GM19023 (cell line): ENCODE measurements around the gene CEP170.

Source experiments
- ATAC-seq: cut with Tn5 transposase; IDR thresholded peaks from one replicate; pipeline ENCODE4 v1.9.1; 2021; ENCODE audit warnings: mild to moderate bottlenecking, moderate library complexity; ENCODE audit not compliant: unreplicated experiment

Gene CEP170

DNA sequence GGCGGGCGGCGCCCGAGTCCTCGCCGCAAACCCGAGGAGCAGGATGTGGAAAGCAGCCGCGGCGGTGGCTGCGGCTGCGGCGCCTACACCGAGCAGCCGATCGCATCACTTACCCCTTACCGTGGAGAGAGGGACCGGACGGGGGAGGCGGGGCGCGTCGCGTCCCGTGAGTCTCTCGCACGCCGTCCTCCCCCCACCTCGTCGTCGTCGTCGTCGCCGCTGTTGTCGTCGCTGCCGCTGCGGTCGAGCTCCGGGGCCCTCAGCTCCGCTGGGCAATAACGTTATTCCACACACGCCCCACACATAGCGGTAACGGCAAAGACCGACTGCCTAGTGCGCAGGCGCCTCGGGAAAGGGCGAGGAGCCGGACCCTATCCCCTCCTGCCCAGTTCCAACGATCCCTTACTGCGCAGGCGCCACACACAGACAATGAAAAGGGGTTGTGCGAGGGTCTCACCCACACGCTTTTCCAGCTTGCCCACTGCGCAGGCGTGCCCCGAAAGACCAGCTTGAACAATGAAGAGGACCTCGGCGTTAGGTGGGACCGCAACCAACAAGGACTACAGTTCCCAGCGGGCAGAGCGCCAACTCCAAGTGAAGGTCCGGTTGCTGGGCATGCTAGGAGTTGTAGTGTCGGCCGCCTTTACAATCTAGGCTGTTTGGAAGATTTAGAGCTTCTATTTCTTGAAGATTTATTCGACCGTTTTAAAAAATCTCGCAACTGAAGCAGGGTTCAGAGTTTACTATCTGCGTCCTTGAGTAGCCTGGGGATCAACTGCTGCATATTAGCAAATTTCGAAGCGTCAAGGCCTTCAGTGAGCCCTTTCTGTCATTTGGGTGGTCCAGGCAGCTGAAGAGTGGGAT lies at the start of gene CEP170:
Gene CEP170 (minus strand): TSS at position 355 of the 864 bp plus-strand sequence. CDS start 30,001 bp downstream, outside the sequence.
- peak; percentile 63 for ATAC-seq

DNA sequence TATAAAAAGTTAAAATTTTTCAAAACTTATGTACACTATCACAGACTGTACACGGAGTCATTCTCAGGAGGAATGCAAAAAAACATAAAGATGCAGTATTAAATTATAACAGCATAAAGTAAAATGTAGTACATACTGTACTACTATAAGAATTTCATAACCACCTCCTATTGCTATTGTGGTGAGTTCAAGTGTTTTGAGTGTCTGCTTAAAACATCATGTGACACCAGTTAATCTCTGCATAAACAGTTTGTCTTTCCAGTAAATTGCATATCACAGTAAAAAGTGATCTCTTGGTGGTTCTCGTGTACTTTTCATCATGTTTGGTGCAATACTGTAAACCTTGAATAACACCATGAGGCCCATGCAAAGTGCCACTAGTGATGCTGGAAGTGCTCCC lies 46.0 kb upstream of the CEP170 start:
- no peak for ATAC-seq

DNA sequence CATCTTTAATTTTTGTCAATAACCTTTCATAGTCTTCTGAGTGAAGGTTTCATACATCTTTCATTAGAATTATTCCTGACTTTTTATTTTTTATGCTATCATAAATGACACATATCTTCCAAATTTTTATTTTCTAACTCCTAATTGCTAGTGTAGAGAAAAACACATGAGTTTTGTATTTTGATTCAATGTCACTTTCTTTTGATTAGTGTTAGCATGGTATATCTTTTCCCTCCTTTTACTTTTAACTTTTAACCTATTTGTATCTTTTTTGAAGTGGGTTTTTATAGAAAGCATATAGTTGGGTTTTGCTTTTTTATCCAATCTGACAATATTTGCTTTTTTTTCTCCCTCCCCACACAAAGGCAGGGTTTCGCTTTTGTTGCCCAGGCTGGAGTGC lies 44.0 kb upstream of the CEP170 start:
- no peak for ATAC-seq

DNA sequence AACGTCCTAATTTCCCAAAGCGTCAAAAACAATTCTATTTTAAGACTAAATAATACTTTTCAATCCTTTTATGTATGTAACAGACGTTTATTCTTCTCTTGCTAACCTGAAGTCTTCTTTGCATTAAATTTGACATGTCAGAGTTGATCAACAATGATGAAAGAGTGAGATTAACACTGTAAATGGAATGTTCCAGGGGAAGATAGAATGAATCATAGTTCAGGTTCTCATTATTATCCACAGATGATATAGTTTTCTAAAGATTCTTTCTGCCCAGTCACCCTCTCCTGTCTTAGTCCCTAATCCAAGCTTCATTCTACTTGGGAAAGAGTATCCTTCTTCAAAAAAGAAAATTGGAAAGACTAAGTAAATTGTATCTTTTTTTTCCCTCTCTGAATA lies 39.6 kb upstream of the CEP170 start:
- ATAC-seq = no peak

DNA sequence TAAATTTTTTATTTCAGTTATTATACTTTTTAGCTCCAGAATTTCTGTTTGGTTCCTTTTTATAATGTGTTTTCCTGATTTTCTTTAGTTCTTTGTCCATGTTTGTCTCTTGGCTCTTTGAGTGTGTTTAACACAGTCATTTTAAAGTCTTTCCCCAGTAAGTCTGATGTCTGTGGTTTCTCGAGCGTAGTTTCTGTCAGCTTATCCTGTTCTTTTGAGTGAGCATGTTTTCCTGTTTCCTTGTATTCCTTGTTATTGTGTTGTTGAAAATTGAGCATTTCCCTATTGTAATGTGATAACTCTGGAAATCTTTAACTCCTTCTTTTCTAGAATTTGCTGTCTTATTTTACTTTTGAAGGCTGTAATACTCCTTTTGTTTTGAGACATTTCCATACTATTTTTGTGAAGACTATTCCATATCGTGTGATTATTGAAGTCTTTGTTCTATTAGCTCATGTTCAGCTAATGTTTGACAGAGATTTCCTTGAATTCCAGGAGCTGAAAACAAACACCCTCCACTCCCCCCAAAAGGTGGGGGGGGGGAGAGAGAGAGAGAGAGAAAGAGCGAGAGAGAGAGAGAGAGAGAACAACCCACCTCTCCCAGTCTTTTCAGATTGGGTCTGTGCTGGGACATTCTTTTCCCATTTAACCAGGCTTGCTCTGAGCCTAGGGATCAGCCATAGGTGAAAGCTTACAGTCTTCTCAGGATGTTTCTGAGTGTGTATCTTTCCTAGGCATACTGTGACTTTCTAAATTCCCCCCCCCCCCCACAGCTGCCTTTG lies 39.1 kb upstream of the CEP170 start:
- no peak for ATAC-seq

DNA sequence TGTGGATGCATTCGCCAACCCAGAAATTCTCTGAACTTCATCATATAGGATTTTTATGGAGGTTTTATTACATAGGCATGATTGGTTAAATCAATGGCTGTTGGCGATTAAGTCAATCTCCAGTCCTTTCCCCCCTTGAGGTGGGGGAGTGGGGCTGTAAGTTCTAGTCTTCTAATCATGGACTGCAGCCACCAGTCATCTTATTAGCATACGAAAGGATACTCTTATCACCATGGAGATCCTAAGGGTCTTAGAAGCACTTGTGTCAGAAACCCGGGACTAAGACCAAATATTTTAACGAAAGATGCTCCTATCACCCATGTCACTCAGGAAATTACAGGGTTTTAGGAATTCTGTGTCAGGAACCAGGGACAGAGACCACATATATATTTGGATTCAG lies 37.0 kb upstream of the CEP170 start:
- no peak for ATAC-seq

DNA sequence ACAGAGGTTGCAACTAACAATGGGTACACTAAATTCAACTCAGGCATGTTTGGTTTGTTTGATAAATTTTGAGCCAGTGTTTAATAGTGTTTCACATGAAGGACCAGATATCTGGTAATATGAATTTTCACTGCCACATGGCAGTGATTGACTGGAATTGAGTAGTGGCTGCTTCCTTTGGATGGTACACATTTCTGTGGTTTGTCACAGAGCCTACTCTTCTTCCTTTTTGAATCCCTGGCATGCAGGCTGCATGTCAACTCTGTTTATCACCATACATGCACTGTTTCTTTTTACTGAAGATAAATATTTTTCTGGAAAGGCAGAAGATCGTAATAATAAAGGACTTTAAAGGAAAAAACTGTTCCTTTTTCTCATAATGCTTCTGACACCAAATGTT lies 36.2 kb upstream of the CEP170 start:
- ATAC-seq = no peak

DNA sequence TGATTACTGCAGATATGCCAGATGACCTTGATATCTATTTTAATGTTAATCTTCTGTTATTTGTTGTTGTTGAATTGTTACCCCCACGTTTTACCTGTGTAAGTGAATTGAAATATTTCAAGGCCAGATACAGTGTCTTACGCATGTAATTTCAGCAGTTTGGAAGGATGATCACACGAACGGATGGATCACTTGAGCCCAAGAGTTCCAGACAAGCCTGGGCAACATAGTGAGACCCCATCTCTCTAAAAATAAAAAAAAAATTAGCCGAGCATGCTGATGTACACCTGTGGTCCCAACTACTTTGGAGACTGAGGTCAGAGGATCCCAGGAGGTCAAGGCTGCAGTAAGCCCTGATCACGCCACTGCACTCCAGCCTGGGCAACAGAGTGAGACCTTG lies 33.0 kb upstream of the CEP170 start:
- no peak for ATAC-seq

DNA sequence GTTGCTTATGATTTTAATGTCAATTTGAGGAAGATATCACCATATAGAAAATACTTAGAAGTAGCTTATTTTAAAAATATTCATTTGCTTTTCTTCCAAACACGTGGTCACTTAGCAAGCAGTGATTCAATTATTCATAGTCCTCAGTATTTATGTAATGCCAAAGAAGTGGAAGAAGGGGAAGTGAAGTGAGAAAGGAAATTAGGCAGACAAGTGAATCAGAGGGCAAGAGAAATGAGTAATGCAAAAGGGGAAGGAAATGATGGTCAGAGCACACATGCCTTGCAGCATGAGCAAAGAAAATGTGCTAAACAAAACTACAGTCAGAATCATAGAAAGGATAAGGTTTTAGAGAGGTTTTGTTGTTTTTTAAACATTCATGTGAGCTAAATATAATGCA lies 32.6 kb upstream of the CEP170 start:
- peak; percentile 90 for ATAC-seq

DNA sequence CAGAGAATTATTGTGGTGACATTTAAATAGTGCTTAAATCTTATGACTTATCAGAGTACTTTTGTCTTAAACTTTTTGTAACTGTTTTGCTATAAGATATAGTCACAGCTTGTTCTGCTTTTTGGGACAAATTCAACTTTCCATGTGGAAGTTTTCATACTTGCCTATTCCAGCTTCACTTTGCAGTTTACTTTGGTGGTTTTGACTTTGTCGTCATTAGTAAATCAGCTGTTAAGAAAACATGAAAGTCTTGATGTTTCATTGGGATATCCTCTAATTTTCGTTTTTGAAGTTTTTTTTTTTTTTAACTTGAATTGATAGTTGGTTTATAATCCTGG lies 32.0 kb upstream of the CEP170 start:
- no peak for ATAC-seq

DNA sequence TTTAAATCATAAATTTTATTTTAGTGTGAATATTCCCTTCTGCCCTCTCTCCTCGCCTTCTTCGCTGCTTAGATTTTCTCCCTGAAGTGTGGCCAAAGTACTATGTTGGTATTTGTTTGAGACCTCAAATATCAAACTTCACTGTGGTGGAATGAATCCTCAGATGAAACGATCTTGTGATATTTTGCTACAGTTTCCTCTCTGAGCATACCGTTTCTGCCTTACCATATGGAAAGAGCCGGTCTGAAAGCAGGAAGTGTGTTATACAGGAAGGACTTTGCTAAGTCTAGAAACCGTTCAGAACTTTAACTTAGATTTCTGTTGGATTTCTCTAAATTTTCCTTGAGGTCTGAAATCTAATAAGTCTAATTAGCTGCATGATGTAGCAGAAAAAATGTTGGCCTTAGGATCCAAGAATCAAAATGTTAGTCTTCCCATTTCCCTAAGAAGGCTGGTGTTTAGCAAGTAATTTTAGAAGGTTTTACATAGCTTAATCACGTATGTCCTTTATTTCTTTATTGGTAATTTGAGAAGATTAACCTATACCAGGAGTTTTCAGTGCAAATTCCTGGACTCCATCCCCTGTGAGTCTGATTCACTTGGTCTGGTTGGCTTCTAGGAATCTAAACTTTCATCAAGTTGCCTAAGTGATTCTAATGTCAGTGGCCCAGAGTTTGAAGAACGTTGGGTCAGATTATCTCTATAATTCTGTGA lies 31.5 kb upstream of the CEP170 start:
- no peak for ATAC-seq

DNA sequence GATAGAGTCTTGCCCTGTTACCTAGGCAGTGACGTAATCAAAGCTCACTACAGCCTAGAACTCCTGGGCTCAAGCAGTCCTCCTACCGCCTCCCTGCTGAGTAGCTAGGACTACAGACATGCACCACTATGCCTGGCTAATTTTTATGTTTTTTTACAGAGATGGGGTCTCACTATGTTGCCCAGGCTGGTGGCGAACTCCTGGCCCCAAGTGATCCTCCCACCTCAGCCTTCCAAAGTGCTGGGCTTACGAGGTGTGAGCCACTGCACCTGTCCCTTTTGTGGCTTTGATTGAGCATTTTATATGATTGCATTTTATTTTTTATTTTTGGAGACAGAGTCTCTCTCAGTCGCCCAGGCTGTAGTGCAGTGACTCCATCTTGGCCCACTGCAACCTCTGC lies 26.6 kb upstream of the CEP170 start:
- ATAC-seq = no peak

DNA sequence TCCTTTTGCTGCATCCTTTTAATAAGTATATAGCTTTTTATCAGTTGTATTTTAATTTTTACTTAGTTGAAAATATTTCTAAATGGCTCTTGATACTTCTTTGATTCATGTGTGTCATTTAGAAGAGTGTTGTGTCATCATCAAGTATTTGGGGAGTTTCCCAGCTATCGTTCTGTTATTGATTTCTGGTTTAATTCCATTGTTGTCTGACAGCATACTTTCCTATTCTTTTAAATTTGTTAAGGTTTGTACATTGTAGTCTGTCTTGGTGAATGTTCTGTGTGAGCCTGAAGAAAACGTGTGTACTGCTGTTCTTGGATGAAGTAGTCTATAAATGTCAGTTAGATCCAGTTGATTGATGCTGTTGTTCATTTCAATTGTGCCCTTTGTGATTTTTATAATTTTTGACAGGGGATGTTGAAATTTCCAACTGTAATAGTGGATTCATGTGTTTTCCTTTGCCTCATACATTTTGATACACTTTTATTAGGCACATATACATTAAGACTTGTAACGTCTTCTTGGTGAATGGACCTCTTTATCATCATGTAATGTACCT lies 25.6 kb upstream of the CEP170 start:
- ATAC-seq = no peak

DNA sequence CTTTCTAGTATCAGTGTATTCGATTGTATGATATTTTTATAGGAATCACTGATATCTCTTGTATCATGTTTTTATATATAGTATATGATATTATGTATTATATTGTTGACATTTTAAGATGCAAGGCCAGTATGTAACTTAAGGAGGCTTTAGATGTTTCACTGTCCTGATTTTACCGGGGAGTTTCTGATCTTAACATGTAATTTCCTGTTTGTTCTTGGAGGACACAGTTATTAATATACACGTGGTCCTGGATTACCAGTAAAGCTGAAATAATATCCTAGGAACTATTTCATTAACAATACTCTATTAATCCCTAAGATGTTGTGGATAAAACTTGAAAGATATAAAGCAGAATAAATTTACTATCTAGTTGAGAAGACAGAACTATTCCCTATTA lies 20.2 kb upstream of the CEP170 start:
- ATAC-seq = no peak

DNA sequence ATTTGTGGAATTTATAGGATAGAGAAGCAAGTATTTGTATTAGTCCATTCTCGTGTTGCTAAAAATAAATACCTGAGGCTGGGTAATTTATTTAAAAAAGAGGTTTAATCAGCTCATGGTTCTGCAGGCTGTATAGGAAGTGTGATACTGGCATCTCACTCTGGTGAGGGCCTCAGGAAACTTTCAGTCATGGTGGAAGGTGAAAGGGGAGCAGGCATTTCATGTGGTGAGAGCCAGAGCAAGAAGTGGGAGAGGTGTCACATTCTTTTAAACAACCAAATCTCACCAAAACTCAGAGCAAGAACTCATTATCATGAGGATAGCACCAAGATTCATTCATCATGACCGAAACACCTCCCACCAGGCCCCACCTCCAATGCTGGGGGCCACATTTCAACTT lies 18.9 kb upstream of the CEP170 start:
- ATAC-seq = no peak

DNA sequence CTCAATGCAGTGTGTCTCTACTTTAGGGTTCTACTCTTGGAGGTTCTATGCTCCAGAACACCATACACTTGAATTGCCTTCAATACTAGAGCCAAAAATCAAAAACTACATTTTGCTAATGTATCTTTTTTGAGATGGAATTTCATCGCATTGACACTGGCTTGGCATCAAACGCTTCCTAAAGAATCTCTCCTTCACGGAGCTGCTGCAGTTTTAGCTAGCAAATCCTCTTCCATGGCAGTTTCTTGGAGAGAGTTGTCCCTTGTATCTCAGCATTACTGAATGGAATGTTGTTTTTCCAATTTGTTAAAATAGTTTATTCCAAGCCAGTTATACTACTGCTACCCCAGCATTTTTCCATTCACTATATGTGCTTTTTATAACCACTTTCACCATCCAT lies 18.4 kb upstream of the CEP170 start:
- no peak for ATAC-seq

DNA sequence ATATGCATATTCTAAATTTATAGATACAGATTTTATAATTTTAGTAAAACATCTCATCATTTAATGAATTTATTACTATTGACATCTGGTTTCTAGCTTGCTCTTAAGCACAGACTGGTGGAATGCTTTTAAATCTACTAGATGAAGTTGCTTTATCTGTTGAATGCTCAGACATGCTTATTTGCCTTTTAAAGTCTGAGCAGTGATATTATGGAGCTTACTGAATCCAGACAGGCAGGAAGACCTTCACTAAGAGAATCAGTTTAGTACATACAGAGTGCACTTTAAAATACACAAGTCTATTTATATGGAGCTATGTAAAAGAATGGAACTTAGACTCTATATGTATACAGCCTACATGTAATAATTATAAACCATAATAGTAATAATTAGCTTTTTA lies 17.3 kb upstream of the CEP170 start:
- no peak for ATAC-seq

DNA sequence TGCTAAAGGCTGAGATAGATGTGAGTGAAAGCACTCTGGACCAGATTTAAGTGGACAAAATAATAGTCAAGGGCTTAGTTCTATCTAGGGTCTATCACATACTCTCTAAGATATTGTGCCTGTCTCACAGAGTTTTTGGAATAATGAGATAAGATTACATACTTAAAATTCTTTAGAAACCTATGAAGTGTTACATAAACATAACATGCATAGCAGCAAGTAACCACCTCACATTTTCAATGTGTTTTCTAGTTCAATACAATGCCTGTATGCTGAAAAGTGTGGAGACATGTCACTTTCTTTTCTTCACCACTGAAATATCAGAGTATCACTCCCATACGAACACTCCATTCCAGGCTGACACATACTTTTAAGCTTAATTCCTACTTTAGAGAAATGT lies 16.9 kb upstream of the CEP170 start:
- ATAC-seq = no peak

DNA sequence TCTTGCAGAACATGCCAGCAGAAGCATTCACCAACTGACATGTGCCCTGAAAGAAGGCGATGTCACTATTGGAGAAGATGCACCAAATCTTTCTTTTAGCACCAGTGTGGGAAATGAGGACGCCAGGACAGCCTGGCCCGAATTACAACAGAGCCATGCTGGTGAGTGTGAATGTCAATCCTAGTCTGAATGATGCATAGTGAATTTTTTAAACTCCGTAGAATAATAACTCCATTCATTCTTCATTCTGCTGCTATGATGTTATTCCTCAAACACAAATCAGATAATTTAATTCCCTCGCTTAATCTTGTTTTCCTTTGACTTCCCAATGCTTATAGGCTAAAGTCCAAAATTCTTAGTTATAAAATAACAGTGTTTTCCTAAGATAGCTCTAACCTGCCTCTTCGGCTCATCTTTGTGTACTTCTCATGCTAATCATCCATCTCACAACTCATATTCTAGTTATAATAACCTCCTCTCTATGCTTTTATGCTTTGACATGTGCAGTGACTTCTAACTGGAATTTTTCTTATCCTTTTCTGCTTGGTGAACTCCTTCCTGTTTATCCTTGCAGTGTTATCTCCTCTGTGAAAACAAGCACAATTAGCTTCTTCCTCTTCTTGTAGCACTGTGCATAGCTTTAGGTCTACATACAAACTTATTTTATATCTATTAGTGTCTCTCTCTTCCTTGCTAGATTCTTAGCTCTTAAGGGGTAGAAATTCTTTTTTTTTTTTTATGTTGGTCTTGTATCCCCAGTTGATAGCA lies 15.2 kb upstream of the CEP170 start:
- ATAC-seq = no peak

DNA sequence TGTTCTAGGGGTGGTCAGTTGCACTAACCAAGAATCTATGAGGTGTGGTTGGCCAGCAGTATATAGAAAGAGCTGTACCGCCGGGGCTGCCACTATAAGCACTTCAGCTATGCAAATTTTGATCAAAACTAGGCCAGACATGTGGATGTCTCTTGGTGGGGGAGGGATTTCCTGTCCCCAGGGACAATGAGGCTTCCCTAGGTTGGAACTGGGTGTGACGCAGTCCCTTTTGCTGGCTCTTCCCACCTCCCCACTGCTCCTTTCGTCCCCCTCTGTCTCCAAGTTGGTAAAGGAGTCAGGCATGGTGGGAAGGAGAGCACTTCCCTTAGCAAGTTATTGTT lies 14.3 kb upstream of the CEP170 start:
- ATAC-seq = peak; percentile 68
